RPMI7951 (cell line): ENCODE results near the gene SMCO3. TPM values are rescaled to one million over a fixed set of nuclear protein-coding genes. Genes with fewer than 3 reads are reported as not detected.
"Not testable (repeated sequence)": the region's sequence is repeated elsewhere in the genome, so short reads cannot be mapped to it uniquely, and the experiment has no call there.

Experiments
- DNase-seq: peaks from one replicate; pipeline ENCODE4 v3.0.0-alpha.2; 2012; ENCODE audit warnings: low read depth
- total RNA-seq: library from RNA; depleted of rRNA; stranded (reverse); fragments of >200 nt; shearing (Covaris generic); gene quantifications from 2 replicates; pipeline ENCODE4 v1.2.3, GENCODE V29; 2014

The SMCO3 gene
- total RNA-seq, 1 experiment from 2014 or later = not detected

DNA sequence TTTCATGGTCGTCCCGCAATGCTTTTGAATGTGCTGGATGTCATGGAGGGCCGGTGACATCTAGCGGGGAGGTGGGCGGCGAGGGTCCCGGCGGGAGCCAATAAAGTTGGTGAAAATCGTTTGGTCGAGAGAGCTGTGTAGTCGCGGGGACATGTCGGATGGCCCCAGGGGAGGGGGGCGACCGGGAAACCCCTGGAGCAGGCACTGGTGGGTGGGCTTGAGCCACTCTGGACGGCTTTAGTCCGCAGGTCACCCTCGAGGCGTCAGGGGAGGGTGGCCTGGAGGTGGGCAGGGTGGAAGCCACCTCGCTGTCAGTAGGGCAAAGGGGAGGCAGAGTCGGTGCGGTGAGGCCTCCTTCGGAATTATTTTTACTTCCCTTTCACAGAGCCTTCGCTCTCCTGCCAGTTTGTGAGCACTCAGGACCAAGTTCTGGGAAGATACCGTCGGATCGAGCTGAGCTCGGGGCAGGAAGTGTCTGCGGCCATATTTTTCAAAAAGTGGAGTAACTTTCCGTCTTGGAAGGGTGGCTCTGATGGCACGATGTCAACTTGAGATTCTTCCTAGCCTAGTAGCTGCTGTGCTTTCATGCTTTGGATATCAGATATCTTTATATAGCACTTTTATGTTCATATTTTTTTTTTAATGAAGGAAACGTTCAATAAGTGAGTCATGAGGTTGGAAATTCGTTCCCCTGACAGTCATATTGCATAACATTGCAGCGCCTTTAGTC, 38.9 kb downstream of the SMCO3 start:
- DNase-seq = peak; percentile 51

DNA sequence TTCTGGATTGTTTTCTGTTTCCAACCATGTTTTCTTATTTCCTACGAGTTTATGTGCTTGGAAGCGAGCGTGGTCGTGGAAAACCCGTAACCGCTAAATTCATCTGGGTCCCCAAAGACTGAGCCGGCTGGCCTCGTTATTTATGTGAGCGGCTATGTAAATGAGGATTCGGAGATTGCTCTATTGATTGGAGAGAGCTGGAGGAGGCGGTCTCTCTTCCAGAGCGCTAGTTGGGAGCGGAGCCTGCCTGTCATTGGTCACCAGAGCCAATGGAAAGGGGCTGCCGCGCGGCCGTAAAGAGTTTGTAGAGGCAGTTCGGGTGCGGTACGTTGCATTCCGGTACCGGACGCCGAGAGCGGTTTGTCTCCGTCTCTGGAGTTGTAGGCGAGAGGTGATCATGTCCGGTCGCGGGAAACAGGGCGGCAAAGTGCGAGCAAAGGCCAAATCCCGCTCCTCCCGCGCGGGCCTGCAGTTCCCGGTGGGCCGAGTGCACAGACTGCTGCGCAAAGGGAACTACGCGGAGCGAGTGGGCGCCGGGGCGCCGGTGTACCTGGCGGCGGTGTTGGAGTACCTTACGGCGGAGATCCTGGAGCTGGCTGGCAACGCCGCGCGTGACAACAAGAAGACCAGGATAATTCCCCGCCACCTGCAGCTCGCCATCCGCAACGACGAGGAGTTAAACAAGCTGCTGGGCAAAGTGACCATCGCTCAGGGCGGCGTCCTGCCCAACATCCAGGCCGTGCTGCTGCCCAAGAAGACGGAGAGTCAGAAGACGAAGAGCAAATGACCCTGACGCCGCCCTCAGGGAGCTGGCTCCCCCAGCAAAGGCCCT, 39.7 kb downstream of the SMCO3 start:
- DNase-seq = peak; percentile 88

DNA sequence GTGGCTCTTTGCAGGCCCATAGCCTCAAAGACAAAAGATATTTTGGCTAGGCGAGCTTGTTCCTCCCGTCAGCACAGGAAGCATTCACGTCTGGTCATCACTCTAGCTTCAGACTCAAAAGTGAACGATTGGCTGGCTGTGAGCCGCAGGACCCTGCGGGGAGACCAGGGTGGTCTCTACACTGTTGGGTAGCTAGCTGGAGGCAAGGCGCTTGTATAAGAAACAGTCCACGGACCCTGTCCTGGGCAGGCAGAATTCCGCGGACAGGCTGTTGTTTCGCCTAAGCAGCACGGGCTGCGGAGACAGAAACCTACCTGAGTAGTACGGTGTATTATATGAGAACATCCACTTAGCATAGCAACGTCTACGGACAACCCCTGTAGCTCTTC, 40.3 kb downstream of the SMCO3 start:
- no peak for DNase-seq

DNA sequence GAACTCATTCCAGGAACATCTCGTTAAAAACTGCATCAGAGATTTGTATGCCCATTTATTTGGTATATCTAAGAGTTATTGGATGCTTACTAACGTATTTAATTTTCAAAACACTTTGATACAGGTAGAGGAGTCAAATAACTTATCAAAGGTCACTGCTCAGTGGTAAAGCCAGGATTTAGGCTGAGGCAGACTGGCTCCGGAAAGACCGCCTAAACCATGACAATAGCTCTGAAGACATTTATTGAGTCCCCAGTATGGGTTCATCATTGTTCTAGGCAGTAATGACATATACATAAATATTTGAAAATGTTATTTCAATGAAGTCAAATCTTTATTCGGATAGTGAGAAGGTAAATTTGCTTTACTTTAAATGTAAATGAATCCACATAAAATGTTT, 41.0 kb downstream of the SMCO3 start:
- no peak for DNase-seq

DNA sequence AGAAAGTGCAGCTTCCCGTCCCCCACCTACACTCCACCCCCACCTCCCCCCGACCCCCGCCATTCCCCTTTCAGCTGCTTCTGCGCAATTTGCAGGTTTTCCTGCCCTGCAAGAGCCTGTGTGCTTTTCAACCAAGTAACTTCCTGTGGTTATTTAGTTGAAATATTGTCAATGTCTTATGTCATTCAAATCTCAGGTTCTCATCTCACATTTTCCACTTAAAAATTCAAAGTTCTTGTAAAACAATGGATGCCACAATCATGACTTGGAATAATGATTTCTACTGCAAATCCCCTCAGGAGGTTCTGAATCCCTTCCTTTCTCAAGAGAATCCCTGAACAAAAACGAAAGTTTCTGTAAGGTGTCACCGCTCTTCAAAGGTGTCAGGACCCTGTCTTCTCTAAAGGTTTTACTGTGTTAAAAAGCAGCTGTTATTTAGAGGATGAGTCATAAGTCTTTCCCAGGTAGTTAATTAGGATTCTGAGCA, 42.3 kb downstream of the SMCO3 start:
- no peak for DNase-seq

DNA sequence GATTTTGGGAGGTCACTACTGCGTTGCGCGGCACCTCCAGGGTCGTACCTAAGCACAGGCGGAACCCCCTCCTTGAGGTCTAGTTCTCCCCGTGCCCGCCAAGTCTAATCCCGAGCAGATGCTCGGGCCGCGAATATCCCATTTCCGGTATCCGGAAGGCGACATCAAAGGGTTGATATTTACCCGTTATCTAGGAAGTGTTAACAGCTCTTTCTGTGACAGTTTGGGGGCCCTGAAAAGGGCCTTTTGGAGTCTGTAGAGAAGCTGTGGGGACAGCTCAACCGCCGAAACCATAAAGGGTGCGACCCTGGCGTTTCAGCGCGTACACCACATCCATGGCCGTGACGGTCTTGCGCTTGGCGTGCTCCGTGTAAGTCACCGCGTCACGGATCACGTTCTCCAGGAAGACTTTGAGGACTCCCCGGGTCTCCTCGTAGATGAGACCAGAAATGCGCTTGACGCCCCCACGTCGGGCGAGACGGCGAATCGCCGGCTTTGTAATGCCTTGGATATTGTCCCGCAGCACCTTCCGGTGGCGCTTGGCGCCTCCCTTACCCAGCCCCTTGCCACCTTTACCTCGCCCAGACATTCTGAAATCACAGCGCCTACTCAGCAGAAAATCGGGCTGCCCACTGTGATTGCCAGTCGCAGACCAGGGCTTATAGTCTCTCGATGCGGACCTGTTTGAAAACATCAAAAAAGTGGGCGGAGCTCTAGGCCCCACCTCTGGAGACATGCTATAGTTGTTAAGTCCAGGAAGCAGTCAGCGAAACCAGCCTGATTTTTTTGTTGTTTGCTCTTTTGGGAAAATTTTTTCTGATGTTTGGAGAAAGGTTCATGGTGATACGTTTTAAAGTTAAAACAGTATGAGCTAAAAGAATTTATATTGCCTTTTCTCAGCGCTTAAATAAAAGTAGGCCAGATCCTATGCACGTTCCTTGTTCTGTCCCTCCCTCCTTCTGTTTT, 43.2 kb downstream of the SMCO3 start:
- DNase-seq = peak; percentile 92

DNA sequence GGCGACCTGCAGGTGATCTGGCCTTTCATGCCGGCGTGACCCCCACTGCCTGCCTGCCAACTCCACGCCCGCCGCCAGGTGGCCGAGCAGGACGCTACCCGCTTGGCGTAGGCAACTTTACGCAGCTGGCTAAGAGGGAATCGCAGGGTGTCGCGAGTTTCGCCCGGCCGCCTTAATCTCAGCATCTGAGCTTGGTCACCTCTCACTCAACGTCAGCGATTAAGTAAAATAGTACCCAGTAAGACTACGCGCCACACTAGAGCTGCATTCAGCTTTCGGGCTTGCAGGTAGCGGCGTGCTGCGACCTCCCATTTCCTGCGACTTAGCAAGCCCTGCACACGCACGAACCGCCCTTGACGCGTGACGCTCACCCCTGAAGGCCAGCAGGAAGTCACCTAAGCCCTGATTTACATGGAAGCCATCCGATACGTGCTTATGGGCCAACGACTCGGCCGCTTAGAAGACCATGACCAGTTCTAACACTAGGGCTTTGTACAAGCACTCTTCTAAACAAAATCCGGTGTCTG, 44.0 kb downstream of the SMCO3 start:
- peak; percentile 72 for DNase-seq

DNA sequence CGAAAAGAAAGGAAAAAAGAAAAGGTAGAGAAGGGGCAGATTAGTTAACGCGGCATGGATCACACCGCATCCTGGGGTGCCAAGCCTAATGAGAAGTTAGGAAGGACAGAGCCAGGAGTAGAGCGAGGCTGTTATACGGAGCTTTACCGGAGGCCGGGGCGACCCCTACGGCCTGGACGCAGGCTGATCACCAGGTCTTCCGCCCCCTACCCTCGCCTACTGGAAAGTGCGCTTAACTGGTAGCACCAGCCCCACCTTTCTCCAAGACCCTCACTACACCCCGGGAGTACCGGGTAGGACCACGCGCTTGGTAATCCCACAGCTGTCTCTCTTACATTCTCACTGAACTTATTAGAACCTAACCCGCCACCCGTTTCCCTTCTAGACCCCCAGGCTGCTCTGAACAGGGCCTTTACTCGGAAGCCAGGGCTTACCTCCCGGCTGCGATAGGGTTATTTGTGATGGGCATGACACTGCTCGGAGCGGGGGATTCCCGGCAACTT, 44.5 kb downstream of the SMCO3 start:
- no peak for DNase-seq

DNA sequence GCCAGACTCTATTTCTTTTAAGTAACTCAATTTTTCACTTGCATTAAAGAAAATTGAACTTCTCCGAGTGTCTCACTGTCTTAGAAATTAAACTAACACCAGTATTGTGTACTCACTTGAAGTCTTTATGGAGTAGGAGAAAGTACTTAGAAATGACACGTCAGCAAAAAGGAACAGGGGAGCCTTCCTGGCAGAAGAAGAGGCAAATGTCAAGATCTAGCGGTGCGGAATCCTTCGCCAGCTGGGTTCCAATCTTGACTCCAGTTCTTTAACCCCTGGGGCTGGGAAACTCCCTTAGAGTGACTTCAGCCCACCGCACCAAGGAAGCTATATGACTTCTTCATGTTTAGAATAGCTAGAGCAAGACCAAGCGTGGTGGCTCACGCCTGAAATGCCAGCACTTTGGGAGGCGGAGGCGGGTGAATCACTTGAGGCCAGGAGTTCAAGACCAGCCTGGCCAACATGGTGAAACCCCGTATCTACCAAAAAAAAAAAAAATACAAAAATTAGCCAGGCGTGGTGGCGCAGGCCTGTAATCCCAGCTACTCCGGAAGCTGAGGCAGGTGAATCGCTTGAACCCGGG, 45.1 kb downstream of the SMCO3 start:
- DNase-seq = peak; percentile 73

DNA sequence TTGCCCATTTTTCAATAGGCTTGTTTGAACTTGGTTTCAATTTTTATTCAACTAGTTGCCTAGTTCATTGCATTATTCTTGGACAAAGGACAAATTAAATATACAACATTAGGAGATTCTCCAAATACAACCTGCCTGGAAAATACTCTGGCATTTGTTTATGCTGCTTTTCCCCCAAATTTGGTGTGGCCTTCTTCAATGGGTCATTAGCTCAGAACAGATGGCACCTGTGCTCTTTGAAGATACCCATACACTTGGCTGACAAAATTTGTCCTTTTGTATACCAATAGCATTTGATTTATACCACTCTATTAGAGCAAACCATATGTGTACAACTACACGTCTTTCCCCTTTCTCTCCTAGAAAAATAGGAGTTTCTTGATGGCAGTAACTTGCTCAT, 46.4 kb downstream of the SMCO3 start:
- DNase-seq = no peak

DNA sequence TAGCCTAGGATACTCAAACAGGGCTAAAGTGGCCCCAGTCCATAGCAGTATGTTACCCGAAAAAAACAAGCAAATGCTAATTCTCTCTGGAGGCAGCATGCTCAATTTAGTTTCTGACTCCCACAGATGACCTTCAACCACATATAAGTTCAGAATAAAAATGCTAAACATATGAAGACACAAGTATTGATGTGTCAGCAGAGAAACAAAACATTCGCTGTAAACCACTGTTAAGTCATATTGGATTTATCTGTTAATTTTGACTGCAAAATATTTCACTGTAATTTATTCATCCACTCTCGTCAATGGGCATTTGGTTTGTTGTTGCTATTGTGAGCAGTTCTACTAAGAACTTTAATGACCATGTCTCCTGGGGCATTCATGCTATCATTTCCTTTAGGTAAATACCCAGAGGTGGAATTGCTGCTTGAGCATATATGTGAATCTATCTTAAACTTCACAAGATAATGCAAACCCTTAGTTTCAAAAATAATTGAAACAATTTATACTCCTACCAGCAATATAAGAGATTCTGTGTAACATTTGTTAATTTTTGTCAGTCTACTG, 47.2 kb downstream of the SMCO3 start:
- DNase-seq = no peak

DNA sequence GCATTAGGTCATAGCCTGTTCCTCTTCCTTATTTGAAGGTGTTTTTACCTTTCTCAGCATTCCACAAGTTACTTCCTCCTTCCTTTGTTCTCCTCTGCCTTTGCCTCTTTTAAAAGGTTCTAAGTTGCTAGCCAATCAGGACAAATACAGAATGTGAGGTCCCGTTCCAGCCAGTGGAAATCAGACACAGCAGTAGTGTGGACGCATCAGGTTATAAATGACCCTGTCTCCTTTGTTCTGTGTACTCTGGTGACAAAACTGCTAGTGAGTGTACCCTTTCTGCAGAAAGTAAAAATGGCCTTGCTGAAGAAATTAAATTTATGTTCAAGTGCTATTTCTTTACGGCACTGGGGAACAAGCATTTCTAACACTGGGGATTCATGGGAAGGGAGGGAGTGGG, 48.0 kb downstream of the SMCO3 start:
- DNase-seq = not testable (repeated sequence)

DNA sequence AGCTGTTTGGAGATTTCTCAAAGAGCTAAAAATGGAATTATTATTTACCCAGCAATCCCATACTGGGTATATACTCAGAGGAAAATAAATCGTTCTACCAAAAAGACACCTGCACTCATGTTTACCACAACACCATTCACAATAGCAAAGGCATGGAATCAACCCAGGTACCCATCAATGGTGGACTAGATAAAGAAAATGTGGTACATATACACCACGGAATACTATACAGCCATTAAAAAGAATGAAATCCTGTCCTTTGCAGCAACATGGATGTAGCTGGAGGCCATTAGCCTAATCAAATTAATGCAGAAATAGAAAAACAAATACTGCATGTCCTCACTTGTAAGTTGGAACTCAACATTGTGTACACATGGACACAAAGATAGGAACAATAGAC, 48.6 kb downstream of the SMCO3 start:
- DNase-seq = no peak

DNA sequence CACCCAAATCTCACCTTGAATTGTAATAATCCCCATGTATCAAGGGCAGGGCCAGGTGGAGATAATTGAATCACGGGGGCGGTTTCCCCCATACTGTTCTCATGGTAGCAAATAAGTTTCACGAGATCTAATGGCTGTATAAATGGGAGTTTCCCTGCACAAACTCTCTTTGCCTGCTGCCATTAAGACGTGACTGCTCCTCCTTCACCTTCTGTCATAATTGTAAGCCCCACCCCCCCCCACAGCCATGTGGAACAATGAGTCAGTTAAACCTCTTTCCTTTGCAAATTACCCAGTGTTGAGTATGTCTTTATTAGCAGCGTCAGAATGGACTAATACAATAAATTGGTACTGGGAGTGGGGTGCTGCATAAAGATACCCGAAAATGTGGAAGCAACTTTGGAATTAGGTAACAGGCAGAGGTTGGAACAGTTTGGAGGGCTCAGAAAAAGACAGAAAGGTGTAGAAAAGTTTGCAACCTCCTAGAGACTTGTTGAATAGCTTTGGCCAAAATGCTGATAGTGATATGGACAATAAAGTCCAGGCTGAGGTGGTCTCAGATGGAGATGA, 54.2 kb downstream of the SMCO3 start:
- DNase-seq = not testable (repeated sequence)

DNA sequence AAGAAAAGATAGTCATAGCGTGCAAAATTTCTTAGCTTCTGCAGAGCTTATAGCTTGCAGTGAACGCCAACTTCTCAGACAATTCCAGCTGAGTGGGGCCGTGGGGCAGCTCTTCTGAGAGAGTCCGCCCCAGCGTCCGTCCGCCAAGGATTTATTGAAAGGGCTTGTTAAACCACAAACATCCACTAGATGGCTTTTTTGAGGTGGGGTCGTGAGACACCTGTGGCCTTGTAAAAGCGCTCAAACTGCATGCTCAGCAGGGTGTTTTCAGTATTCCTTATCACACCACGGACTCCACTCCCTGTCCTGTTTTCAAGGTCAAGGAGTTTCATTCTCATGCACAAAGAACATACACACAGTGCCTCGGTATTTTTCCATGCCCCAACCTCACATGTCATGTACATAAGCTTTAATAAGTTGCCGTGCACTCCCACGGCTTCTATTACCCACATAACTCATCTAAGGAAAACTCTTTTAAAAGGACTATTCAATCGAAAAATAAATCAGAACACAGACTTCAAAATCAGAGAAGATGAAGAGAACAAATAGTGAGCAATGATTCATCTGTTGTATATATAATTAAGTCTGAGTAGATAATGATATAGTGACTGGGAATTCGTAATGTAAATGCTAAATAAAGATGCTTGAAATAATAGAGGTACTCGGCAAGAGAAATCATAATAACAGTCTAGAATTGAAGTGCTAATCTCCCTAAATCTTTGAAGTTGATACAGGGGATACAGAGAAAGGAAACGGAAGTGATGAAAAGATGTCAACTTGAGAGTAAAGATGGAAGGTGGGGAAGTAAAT, 57.4 kb downstream of the SMCO3 start:
- no peak for DNase-seq
